NCI-H748 (cell line): ENCODE measurements around the gene ZFYVE28.

Experiments used
- DNase-seq: peaks from one replicate; lab custom pipeline; 2025; ENCODE audit not compliant: unreplicated experiment; lab: John Stamatoyannopoulos, UW

ZFYVE28 gene

DNA sequence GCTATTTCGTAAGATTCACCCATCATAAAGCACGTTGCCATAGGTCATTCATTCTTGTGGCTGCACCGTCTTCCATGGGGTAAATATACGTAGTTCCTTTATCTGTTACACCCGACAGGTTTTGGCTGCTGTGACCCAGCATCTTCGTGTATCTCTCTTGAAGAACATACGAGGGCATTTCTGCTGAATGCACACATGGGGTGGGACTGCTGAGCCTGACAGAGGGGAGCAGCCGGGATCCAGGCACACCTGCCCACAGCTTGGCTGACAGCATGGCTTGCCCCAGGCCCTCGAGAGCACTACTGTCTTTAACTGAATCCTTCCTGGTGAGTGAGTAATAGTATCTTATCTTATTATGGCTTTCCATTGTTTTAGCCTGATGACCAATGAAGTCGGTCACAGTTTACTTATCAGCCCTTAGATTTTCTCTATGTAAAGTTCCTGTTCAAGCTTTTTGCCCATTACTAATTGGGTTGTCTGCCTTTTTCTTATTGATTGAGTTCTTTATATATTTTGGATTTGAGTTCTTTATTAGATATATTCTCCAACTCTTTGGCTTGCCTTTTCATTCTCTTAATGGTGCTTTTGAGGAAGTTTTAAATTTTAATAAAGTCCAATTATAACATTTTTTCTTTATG, 111.6 kb downstream of the ZFYVE28 start:
- DNase-seq, result no peak

DNA sequence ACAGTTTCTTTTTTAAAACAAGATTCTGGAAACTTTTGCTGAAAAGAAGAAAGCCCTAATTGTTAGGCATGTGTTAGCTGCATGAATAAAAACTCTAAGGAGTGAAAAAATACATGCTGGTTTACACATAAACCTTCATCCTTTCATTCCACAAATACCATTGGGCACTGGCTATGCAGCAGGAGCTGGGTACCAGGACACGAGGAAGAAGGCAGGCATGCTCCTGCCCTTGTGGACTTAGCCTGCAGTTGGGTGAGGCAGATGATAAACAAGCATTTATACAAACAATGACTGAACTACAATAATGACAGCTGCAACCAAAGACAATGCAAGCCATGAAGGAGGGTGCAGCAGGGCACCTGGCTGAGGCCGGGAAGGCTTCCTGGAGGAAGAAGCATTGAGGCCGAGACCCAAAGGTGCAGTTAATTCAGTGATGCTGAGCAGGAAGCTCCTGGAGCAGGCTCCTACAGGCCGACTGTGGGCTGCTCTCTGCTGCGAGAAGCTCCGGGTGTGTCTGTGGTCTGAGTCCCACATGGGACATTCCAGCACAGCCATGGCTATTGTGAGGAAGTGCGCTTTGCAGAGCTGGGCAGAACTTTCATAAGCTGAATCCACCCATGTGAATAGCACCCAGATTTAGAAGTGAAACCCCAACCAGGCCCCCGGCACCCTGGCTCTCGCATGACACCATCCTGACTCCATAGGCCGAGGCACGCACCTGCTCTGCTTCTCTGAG, 112.5 kb downstream of the ZFYVE28 start:
- peak; percentile 29 for DNase-seq

- no peak for DNase-seq
Observed at GRCh38 chr4:2304877-2305561, 113.4 kb downstream of the ZFYVE28 start.

GRCh38 chr4:2304321-2304876, 114.0 kb downstream of the ZFYVE28 start:
- DNase-seq, result no peak

- peak; percentile 1 for DNase-seq
Observed at GRCh38 chr4:2303686-2304320, 114.6 kb downstream of the ZFYVE28 start.

DNA sequence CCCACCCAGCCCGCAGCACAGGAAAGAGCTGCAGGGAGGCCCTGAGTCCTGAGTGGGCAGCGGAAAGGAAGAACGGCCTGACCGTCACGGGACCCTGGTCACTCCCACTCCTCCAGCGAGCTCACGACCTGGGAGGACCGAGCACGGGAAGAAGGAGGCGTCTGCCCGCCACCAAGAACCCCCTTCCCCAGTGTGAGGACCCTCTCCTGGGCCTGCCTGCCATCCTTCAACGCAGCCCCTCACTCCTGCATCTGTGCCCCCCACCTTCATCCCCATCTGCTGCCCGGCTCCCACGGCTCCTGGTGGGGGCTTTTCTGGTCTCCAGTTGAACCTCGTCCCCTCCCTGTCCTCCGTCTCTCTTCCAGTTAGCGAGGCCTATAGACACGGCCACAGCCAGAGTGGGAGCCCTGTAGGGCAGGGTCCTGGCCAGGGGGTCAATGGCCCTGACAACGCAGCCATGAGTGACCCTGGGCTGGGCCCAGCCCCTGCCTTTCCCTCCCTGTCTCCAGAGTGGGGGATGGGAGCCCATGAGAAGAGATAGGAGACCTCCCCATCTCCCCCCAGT, 115.2 kb downstream of the ZFYVE28 start:
- no peak for DNase-seq

- no peak for DNase-seq
Observed at GRCh38 chr4:2302387-2303119, 115.9 kb downstream of the ZFYVE28 start.

- DNase-seq, result no peak
Observed at GRCh38 chr4:2301806-2302205, 116.6 kb downstream of the ZFYVE28 start.

GRCh38 chr4:2301225-2301642, 117.2 kb downstream of the ZFYVE28 start:
- DNase-seq, result no peak

GRCh38 chr4:2300431-2301224, 117.8 kb downstream of the ZFYVE28 start:
- DNase-seq, result peak; percentile 1

DNA sequence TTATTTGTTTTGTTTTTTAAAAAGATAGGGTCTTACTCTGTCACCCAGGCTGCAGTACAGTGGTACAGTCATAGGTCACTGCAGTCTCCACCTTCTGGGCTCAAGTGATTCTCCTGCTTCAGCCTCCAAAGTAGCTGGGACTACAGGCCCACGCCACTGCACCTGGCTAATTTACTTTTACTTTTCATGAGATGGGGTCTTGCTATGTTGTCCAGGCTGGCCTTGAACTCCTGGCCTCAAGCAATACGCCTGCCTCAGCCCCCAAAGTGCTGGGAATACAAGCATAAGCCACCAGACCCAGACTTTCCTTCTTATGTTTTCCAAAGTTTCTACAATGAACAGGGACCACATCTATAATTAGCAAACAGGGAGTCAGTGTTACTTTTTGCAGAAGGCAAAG, 118.7 kb downstream of the ZFYVE28 start:
- no peak for DNase-seq

DNA sequence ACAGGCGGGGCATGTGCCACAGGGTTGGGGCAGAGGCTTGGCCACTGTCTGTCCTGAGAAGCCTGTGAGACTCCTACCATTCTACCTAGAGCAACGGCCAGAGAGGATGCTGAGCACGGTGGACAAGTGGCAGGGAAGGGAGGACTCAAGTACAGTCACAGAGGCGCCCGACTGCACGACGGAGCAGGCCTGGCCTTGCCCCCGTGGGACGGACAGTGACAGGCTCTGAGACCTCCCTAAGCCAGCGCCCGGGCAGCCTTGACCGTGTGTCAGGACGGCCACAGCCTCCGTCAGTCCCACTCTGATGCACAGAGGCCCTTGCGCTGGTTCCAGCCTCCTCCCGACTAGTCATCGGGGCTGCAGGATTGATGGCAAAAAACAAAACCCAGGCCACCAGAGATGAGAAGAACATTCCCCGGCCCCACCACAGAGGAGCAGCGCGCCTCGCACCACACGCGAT, 119.9 kb downstream of the ZFYVE28 start:
- no peak for DNase-seq

GRCh38 chr4:2297606-2298531, 120.6 kb downstream of the ZFYVE28 start:
- DNase-seq, result no peak

- peak; percentile 27 for DNase-seq
Observed at GRCh38 chr4:2296631-2297601, 121.5 kb downstream of the ZFYVE28 start.

- no peak for DNase-seq
Observed at GRCh38 chr4:2295900-2296442, 122.5 kb downstream of the ZFYVE28 start.

DNA sequence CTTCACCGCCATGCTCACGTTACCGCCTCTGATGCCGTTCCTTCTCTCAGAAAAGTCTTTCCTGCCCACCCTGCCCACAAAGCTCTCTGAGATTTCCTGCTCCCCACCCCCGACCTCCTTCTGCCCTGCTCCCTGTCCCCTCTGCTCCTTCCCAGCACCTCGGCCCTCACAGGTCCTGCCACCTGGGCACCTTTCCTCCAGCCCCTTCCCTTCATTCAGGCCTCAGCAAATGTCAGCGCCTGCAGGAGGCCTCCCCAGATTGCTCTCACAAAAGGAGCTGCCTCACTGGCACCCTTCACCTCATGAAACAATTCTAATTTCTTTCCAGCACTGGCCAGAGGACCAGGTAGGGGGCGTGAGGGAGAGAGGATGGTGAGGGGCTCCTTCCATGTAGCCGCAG, 122.9 kb downstream of the ZFYVE28 start:
- no peak for DNase-seq

DNA sequence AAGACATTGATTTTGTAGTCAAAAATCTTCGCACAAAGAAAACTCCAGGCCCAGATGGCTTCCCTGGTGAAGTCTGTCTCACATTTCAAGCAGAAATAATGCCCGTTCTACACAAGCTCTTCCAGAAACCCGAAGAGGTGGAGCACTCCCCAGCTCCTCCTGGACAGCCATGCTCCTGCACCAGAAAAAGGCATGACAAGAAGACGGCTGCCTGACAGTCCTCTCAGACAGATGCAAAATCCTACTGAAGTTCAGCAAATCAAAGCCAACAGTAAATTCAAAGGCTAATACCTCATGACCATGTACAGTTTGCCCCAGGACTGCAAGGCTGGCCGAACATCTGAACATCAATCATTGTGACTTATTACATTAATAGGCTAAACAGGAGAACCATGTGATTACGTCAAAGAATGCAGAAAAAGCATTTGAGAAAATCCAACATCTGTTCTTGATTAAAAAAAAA, 125.8 kb downstream of the ZFYVE28 start:
- DNase-seq, result no peak
